SHP77 (cell line): Measurements from ENCODE around the gene NLRC5.
"Not testable (repeated sequence)": the region's sequence is repeated elsewhere in the genome, so short reads cannot be mapped to it uniquely, and the experiment has no call there.

Experiments
- DNase-seq, 2 experiments: peaks; one replicate each; lab custom pipeline; 2025; lab: John Stamatoyannopoulos, UW

The NLRC5 gene

GRCh38 chr16:56983211-56983751, 6.1 kb upstream of the NLRC5 start:
- DNase-seq = no peak

DNA sequence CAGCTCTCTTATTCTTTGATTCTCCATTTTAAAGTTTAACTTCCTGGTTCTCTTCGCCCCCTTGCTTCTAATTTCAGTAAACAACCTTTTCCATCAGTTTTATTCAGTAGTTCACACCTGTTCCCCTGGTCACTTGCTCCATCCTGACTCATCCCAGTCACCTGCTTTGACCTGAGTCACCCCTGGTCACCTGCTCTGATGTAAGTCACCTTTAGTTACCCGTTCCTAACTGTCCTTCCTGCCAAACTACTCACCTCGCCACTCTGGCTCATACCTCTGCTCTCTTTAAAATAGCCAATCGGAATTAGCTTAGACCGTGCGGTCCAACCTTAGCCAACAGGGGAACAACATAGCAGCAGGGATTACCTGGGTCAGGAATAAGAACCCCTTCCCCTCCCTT, 4.7 kb upstream of the NLRC5 start:
- DNase-seq = no peak

DNA sequence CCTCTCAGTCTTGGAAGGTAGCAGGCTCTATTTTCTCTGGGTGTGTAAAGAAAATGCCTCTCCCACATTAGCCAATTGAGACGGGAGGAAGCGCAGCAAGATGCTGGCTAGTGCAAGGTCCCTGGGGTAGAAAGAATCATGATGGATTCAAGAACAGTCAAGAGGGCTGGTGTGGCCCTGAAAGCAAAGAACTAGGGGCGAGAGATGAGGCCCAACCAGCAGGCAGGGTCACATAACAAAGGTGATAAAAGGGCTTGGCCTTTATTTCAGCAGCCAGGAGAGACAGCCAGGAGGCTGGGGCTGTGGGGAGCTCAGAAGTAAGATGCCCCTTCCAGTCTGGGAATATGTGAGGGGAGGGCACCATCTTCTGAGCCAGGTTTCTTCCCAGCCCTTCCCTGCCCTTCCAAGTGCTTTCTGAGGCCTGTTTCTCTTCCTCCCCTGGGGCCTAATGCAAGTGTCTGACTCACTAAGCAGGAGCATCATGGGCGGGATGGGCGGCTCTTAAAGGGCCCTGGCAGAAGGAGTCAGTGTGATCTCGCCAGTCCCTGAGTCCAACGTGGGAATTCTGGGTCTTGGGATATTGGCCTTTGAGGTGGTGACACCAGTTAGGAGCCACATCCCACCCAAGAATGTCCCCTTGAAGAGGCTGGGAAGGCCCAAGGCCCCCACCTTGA, 3.9 kb upstream of the NLRC5 start:
- DNase-seq = no peak

- DNase-seq = no peak
Measured at GRCh38 chr16:56985962-56986360, 3.4 kb upstream of the NLRC5 start.

DNA sequence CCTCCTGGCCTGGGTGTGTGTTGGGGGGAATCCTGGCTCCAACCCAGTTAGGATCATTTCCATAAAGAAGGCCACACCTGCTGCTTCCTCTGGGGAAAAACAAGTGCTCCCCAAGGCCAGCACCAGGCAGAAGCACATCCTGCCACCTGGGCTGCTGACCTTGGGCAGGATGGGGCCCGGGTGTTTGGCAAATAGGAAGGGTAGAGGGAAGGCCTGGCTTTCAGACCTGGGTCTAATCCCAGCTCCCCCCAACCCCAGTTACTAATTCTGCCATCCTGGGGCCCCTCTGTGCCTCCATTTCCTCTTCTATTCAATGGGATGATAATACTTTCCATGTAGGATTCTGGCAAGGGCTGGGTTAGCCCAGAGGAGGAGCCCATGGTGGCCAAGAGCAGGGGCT, 3.0 kb upstream of the NLRC5 start:
- no peak for DNase-seq

DNA sequence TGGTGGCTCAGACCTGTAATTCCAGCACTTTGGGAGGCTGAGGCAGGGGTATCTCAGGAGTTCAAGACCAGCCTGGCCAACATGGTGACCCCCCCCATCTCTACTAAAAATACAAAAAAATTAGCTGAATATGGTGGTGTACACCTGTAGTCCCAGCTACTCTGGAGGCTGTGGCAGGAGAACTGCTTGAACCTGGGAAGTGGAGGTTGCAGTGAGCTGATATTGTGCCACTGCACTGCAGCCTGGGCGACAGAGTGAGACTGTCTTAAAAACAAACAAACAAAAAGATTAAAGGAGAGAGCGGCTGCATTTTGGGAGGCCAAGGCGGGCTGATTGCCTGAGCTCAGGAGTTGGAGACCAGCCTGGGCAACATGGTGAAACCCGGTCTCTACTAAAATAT, 2.4 kb upstream of the NLRC5 start:
- not testable (repeated sequence) for DNase-seq

DNA sequence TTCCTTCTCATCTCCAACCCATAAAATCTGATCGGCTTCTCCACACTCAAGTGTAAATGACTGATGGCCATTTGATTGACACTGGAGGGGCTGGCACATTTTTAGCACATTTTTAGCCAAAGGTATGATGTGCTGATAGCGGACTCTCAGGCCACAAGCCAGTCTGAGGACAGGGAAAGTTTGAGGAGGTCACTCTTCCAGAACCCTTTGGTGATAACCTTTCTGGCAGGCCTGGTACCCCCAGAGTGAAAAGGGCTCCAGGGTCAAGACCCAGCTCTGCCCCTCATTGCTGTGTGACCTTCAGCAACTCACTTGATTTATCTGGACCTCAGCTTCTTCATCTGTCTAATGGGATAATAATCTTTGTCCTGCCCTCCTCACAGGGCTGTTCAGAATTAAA, 1.7 kb upstream of the NLRC5 start:
- DNase-seq = no peak

GRCh38 chr16:56988161-56988947, 1.0 kb upstream of the NLRC5 start:
- DNase-seq = no peak

GRCh38 chr16:56989988-56990387, 631 bp downstream of the NLRC5 start:
- DNase-seq = no peak

GRCh38 chr16:56990407-56991286, 1.3 kb downstream of the NLRC5 start:
- no peak for DNase-seq

DNA sequence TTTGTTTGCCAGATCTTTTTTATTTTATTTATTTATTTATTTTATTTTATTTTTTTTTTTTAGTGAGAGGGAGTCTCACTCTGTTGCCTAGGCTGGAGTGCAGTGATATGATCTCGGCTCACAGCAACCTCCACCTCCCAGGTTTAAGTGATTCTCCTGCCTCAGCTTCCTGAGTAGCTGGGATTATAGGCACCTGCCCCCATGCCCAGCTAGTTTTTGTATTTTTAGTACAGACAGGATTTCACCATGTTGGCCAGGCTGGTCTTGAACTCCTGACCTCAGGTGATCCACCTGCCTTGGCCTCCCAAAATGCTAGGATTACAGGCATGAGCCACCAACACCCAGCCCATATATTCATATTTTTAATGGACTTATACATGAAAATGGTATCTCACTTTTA, 3.1 kb downstream of the NLRC5 start:
- DNase-seq = not testable (repeated sequence)

GRCh38 chr16:56993204-56993603, 3.8 kb downstream of the NLRC5 start:
- DNase-seq = no peak

DNA sequence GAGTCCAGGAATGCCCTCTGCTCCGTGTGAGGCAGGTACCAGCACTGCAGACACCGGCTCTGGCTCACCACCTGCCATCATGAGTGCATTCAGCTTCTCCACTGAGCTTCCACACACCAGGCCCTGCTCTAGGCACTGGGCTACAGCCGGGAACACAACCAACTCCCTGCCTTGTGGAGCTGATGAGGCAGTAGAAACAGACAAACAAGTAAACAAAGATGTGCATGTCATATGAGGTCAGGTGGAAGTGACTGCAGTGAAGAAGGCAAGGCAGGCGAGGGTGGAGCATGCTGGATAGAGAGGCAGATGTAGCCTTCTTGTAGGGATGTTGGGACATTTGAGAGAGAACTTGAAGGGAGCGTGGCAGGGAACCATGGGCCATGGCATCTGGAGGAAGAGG, 5.0 kb downstream of the NLRC5 start:
- DNase-seq = no peak

GRCh38 chr16:56995136-56995805, 5.9 kb downstream of the NLRC5 start:
- DNase-seq = no peak

DNA sequence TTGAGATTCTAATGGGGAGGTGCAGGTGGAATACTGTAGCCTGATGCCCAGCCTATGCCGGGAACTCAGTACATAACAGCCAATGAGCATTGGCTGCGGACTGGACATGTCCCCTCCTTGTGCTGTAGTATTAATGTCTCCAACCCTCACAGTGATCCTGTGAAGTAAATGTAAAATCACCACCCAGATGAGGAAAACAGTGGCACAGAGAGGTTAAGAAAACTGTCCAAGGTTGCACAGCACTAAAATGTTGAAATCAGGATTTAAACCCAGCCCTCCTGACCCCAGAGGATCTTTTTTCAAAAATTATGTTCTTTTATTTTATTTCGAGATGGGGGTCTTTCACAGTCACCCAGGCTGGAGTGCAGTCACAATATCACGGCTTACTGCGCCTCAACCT, 7.9 kb downstream of the NLRC5 start:
- no peak for DNase-seq

DNA sequence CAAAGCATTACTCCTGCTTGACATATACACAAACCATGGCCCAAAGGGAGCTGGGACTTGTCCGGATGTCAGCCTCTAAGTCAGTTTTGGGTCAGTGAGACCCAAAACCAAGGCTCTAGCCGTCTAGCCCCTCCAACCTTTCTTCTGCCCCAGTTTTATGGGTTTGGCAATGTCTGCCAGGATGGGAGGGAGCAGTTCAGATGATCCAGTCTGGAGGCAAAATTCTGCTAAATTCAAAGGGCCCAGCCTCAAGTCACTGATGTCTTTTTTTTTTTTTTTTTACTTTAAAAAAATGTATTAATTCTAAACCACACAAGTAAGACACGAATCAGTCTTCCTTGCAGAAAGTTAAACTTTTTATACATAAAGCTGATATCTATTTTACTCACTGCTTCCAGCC, 8.6 kb downstream of the NLRC5 start:
- DNase-seq = no peak

DNA sequence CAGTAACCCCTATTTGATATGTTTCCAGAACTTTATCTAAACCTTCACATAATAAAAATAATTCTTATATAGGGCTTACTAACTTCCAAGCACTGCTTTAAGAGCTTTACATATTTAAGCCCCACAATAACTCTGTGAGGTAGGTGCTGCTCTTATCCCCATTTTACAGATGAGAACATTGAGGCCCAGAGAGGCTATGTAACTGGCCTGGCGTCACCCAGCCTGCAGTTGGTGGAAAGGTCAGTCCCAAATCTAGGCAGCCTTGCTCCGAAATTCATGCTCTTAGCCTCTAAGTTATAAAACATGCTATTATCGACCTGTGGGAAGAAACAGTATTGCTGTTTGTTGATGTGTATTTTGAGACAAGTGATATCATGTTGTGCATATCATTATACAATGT, 9.0 kb downstream of the NLRC5 start:
- no peak for DNase-seq

DNA sequence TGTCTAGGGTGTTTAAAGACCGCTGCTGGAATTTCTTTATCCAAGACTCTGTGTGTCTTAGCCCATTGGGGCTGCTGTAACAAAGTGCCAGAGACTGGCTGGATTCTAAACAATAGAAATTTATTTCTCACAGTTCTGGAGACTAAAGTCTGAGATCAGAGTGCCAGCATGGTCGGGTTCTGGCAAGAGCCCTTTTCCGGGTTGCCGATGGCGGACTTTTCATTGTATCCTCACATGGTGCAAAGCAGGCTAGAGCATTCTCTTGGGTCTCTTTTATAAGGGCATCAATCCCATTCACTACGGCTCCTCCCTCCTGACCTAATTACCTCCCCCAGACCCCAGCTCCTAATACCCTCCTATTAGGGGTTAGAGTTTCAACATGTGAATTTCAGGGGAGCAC, 9.5 kb downstream of the NLRC5 start:
- no peak for DNase-seq

DNA sequence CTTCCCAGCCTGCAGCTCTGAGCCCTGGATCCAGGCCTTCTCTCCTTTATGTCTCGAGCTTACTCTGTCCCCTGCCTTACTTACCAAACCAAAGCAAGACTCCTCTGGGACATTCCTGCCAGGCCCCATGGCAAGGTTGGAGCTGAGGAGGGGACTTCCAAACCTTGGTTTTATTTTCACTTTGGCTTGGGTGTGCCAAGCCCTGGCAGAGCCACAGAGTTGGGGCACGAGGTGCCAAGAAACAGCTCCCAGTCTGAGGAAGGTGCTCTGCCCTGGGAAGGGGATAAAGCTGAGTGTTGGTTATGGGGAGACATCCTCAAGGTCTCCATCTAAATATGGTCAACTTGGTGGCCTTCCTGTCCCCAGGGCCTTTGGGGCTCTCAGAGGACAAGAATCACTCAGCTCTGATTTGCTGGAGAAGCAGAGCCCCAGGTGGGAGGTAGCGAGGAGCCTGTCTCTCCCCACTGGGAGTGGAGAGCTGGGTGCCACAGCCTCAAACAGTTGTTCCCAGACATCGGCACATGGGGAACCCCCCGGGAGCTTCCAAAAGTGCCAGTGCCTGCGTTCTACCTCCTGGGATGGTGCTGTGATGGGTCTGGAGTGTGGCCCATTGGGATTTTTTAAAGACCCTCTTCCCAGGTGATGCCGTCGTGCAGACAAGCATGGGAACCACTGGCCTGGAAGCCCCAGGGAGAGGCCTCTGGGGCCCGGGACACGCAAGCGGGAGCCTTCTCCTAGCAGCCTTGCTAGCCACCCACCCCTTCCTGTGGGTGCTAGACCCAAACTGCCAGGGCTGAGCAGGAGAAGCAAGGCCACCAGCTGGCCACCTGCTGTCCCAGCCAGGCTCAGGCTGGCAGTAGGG, 10.3 kb downstream of the NLRC5 start:
- DNase-seq = no peak

DNA sequence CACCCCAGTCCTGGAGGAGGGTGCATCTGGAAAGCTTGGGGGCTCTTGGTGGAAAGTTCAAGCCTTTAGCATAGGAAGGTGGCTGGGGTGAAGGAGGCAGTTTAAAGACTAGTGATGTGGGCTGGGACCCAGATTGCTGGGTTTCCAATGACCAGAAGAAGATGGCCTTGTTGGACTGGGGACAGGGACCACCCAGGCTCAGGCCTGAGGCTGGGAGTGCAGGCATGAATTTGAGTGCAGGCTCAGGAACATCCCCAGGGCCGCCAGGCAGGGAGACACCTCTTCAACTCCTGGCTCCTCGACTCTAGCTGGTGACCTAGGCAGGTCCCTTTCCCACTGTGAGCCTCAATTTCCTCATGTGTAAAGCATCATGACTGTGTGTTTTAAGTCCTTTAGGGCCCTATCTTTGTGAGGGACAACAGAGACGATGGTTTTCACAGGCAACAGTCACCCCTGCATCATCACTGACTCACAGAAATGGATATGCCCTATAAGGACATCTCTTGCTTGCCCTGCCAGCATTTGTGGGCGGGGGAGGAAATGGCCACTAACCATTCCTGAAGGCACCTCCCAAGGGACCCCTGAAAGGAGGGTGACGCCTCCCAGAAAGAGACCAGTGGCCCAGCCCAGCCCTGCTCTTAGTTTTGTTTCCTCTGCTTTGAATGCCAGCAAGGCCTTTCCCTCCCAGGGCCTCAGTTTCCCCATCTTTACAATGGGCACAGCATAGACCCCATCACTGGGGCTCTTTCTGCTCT, 11.1 kb downstream of the NLRC5 start:
- DNase-seq = no peak
